GM12875 (cell line): Measurements from ENCODE around the gene NME1.
A peak's percentile ranks its signal among the peaks of the same experiment; 100 is the strongest.
"Not testable (repeated sequence)": the region's sequence is repeated elsewhere in the genome, so short reads cannot be mapped to it uniquely, and the experiment has no call there.

Source experiments
- H3K4me3 ChIP-seq: one replicate; pipeline ENCODE4 v1.5.1; 2011; ENCODE audit warnings: low read depth, low read length, control low read depth
- TF ChIP-seq, protein P1 (sequence below): IDR thresholded peaks from 2 replicates; pipeline ENCODE4 v1.5.1; 2011; ENCODE audit warnings: low read depth, mild to moderate bottlenecking, control low read depth, inconsistent platforms, low read length, moderate library complexity, borderline replicate concordance; ENCODE audit not compliant: insufficient read depth

NME1 gene

GRCh38 chr17:51153210-51154072 is at the start of gene NME1:
NME1 (plus strand) TSS chr17:51153559; CDS start chr17:51155655, 2,096 bp downstream.
- TF ChIP-seq, protein P1, sequence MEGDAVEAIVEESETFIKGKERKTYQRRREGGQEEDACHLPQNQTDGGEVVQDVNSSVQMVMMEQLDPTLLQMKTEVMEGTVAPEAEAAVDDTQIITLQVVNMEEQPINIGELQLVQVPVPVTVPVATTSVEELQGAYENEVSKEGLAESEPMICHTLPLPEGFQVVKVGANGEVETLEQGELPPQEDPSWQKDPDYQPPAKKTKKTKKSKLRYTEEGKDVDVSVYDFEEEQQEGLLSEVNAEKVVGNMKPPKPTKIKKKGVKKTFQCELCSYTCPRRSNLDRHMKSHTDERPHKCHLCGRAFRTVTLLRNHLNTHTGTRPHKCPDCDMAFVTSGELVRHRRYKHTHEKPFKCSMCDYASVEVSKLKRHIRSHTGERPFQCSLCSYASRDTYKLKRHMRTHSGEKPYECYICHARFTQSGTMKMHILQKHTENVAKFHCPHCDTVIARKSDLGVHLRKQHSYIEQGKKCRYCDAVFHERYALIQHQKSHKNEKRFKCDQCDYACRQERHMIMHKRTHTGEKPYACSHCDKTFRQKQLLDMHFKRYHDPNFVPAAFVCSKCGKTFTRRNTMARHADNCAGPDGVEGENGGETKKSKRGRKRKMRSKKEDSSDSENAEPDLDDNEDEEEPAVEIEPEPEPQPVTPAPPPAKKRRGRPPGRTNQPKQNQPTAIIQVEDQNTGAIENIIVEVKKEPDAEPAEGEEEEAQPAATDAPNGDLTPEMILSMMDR: peak; percentile 80
- H3K4me3 ChIP-seq: peak within 1 kb of the TSS; percentile 86

- H3K4me3 ChIP-seq: no peak overlapping the region
- TF ChIP-seq, protein P1: no peak
These were observed 45.6 kb upstream of the NME1 start for GRCh38 chr17:51107778-51108177.

- H3K4me3 ChIP-seq: not testable (repeated sequence)
These were observed 40.8 kb upstream of the NME1 start for GRCh38 chr17:51112303-51113222.

- TF ChIP-seq, protein P1: no peak
- no peak overlapping the region for H3K4me3 ChIP-seq
These were observed 38.2 kb upstream of the NME1 start for GRCh38 chr17:51115179-51115578.

DNA sequence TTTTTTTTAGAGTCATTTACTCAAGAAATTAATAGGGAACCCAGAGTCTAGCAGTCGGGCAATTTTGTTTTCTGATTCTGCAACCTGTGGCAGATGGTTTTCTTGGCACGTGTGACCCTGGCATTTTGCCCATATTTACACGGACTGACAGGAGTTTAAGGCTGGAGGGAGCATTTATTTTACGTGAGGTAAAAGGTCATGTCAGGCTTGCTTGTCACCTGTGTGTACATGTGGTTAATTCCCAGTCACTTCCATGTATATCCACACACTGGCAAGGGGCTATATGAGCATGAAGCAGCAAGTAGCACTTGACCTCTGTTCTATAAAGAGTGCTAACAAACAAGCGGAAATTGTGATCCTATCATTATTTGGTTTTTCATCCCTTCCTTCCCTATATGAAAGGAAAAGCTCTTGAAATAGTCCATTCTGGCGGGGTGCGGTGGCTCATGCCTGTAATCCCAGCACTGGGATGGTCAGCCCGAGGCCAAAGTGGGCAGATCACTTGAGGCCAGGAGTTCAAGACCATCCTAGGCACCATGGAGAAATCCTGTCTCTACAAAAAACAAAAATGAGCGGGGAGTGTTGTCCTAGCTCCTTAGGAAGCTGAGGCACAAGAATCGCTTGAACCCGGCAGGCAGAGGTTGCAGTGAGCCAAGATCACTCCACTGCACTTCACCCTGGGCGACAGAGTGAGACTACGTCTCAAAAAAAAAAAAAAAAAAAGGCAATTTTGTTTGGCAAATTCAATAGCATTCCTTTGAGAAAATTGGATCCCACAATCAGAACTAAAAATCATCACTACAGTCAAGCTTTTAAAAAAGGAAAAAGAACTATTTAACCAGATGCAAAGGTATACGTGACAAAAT is 34.8 kb upstream of the NME1 start:
- TF ChIP-seq, protein P1: no peak
- no peak overlapping the region for H3K4me3 ChIP-seq

DNA sequence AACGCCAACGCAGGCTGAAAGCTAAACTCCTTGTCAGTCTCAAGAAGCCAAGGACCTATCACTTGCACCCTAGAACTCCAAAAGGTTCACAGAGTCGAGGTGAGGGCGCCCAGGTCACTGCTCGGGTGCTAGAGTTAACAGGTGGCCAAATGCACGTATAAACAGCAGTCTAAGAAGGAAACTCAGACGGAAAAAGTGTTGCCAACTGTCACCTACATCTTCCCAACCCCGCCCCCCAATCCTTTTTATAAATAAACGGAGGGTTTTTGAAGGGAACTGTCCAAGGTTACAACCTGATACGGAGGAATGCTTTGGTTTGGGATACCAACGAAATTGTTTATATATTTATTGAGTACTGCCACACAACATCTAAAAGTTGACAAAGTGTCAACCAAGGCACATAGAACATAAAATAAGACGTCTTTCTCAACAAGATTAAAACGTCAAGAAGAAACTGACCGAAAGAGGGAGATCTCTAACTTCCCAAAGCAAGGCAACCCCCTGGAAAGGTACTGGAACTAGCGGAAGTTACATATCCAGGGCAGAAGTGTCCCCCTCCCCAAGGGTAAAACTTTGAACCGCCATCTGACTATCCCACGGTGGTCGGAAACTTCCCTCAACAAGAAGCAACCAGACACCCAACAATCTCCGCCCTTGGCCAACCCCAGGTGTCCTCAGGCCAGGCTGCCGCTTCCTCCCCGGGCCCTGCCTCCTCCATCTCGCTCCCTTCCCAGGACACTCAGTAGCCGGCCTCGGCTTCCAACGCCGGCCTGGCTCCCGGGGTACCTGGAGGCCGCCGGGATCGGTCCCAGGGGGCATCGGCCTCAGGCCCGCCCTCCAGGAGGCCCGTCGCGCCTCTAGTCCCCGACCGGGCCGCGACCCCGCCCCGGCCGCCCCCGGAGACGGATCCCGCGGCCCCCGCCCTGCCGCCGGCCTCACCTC is 33.7 kb upstream of the NME1 start:
- TF ChIP-seq, protein P1: no peak
- peak overlapping the region; percentile 91 for H3K4me3 ChIP-seq
